ENCODE results near the gene NRAP. TPM values are rescaled to one million over a fixed set of nuclear protein-coding genes. Genes with fewer than 3 reads are reported as not detected.

NRAP gene
- total RNA-seq, 1 donor from 2014 or later, result not detected

- Mint-ChIP-seq H3K36me3 (no peaks in the 10 kb centered on the region), H3K9me3 (peaks cover 4% of the 10 kb centered on the region)
- H2AFZ ChIP-seq (replicated peaks), result peak overlapping the region; percentile 89
These were observed 1.5 kb upstream of the NRAP start for GRCh38 chr10:113665352-113665751.

GRCh38 chr10:113663142-113663541, 699 bp downstream of the NRAP start:
- no peak overlapping the region for H3K9ac ChIP-seq
- no peaks in the 10 kb centered on the region for H3K36me3 ChIP-seq
- no peak for TF ChIP-seq CTCF (IDR thresholded peaks at IDR 0.05)
- no peak for TF ChIP-seq EZH2 (IDR thresholded peaks at IDR 0.05)
- no peak for TF ChIP-seq EZH2phosphoT487 (IDR thresholded peaks at IDR 0.05)
- H3K4me3 ChIP-seq, result no peak overlapping the region
- no peak for DNase-seq (ENCODE audit: low spot score)
- H3K4me2 ChIP-seq, result no peak overlapping the region
- no peaks in the 10 kb centered on the region for H3K27me3 ChIP-seq
- no peaks in the 10 kb centered on the region for H4K20me1 ChIP-seq (ENCODE audit: low read depth)
- Mint-ChIP-seq H3K9me3 (no peaks in the 10 kb centered on the region), H3K27ac (no peak overlapping the region), H3K4me3 (no peak overlapping the region), H3K36me3 (no peaks in the 10 kb centered on the region), H3K4me1 (no peaks in the 10 kb centered on the region), H3K27me3 (ENCODE audit: insufficient read depth, low read depth) (peaks cover 2% of the 10 kb centered on the region)
- H3K4me1 ChIP-seq, result peaks cover 7% of the 10 kb centered on the region
- no peak overlapping the region for H3K27ac ChIP-seq
- H3F3A ChIP-seq (ENCODE audit: low read depth), result no peaks in the 10 kb centered on the region
- no peak overlapping the region for H2AFZ ChIP-seq (replicated peaks)
- H3K79me2 ChIP-seq (ENCODE audit: low read depth), result no peaks in the 10 kb centered on the region
- H3K9me3 ChIP-seq (ENCODE audit: low read depth), result no peaks in the 10 kb centered on the region

More at GRCh38 chr10:113665352-113665751, 1.5 kb upstream of the NRAP start:
- no peak overlapping the region for H3K27ac ChIP-seq
- no peaks in the 10 kb centered on the region for H3K27me3 ChIP-seq
- H3K9ac ChIP-seq, result no peak overlapping the region
- peaks cover 7% of the 10 kb centered on the region for H3K4me1 ChIP-seq
- H3K36me3 ChIP-seq, result no peaks in the 10 kb centered on the region
- no peak overlapping the region for H3K4me2 ChIP-seq
- no peaks in the 10 kb centered on the region for H3F3A ChIP-seq (ENCODE audit: low read depth)
- H3K27ac Mint-ChIP-seq, result no peak overlapping the region
- H3K79me2 ChIP-seq (ENCODE audit: low read depth), result no peaks in the 10 kb centered on the region
- no peak overlapping the region for H3K4me3 Mint-ChIP-seq
- peaks cover 2% of the 10 kb centered on the region for H3K9me3 ChIP-seq (ENCODE audit: low read depth)
- TF ChIP-seq EZH2phosphoT487 (IDR thresholded peaks at IDR 0.05), result no peak
- TF ChIP-seq EZH2 (IDR thresholded peaks at IDR 0.05), result no peak
- no peak overlapping the region for H3K4me3 ChIP-seq
- H3K27me3 Mint-ChIP-seq (ENCODE audit: insufficient read depth, low read depth), result peaks cover 2% of the 10 kb centered on the region
- no peak for DNase-seq (ENCODE audit: low spot score)
- no peaks in the 10 kb centered on the region for H4K20me1 ChIP-seq (ENCODE audit: low read depth)
- H3K4me1 Mint-ChIP-seq, result no peaks in the 10 kb centered on the region

- H3K9me3 Mint-ChIP-seq, result no peaks in the 10 kb centered on the region
- no peaks in the 10 kb centered on the region for H3K36me3 Mint-ChIP-seq
- H3F3A ChIP-seq (ENCODE audit: low read depth), result no peaks in the 10 kb centered on the region
- H3K4me3 ChIP-seq, result no peak overlapping the region
- H3K27me3 Mint-ChIP-seq (ENCODE audit: insufficient read depth, low read depth), result peaks cover 4% of the 10 kb centered on the region
- no peaks in the 10 kb centered on the region for H3K79me2 ChIP-seq (ENCODE audit: low read depth)
- H3K27ac Mint-ChIP-seq, result no peak overlapping the region
- TF ChIP-seq CTCF (IDR thresholded peaks at IDR 0.05) (no peak), EZH2phosphoT487 (IDR thresholded peaks at IDR 0.05) (no peak), EZH2 (IDR thresholded peaks at IDR 0.05) (no peak)
- no peak overlapping the region for H3K27ac ChIP-seq
- H3K4me3 Mint-ChIP-seq, result no peak overlapping the region
- no peaks in the 10 kb centered on the region for H4K20me1 ChIP-seq (ENCODE audit: low read depth)
- no peak for DNase-seq (ENCODE audit: low spot score)
- no peaks in the 10 kb centered on the region for H3K4me1 Mint-ChIP-seq
- no peaks in the 10 kb centered on the region for H3K9me3 ChIP-seq (ENCODE audit: low read depth)
- H3K4me1 ChIP-seq, result peaks cover 7% of the 10 kb centered on the region
- no peak overlapping the region for H2AFZ ChIP-seq (replicated peaks)
- no peak overlapping the region for H3K4me2 ChIP-seq
- H3K9ac ChIP-seq, result no peak overlapping the region
- H3K27me3 ChIP-seq, result no peaks in the 10 kb centered on the region
- no peaks in the 10 kb centered on the region for H3K36me3 ChIP-seq
These were observed 2.5 kb downstream of the NRAP start for GRCh38 chr10:113661332-113661731.

GRCh38 chr10:113657544-113657943, 6.3 kb downstream of the NRAP start:
- Mint-ChIP-seq H3K4me3 (no peak overlapping the region), H3K27me3 (ENCODE audit: insufficient read depth, low read depth) (peaks cover 5% of the 10 kb centered on the region), H3K9me3 (no peaks in the 10 kb centered on the region), H3K27ac (no peak overlapping the region), H3K36me3 (no peaks in the 10 kb centered on the region), H3K4me1 (no peaks in the 10 kb centered on the region)
- Histone ChIP-seq H3K27ac (no peak overlapping the region), H3F3A (ENCODE audit: low read depth) (no peaks in the 10 kb centered on the region), H3K4me3 (no peak overlapping the region), H3K79me2 (ENCODE audit: low read depth) (no peaks in the 10 kb centered on the region), H3K4me1 (no peaks in the 10 kb centered on the region), H3K27me3 (no peaks in the 10 kb centered on the region), H3K9ac (no peak overlapping the region), H2AFZ (replicated peaks) (no peak overlapping the region), H3K9me3 (ENCODE audit: low read depth) (no peaks in the 10 kb centered on the region), H3K4me2 (no peak overlapping the region), H3K36me3 (no peaks in the 10 kb centered on the region), H4K20me1 (ENCODE audit: low read depth) (no peaks in the 10 kb centered on the region)
- TF ChIP-seq CTCF (IDR thresholded peaks at IDR 0.05), result no peak
- no peak for TF ChIP-seq EZH2phosphoT487 (IDR thresholded peaks at IDR 0.05)
- TF ChIP-seq EZH2 (IDR thresholded peaks at IDR 0.05), result no peak
- no peak for DNase-seq (ENCODE audit: low spot score)
